A172 (cell line): ENCODE data around the gene SLC10A4. TPM values are rescaled to one million over a fixed set of nuclear protein-coding genes. Genes with fewer than 3 reads are reported as not detected.

ENCODE experiments used
- DNase-seq: peaks from one replicate; pipeline ENCODE4 v3.0.0-alpha.2; 2015; ENCODE audit warnings: low spot score
- total RNA-seq: library from RNA; depleted of rRNA; stranded (reverse); fragments of >200 nt; shearing (Covaris generic); gene quantifications from 2 replicates; pipeline ENCODE4 v1.2.3, GENCODE V29; 2014; rRNA removed

The SLC10A4 gene
- total RNA-seq, 1 experiment from 2014 or later: not detected

GRCh38 chr4:48490012-48490679 is 7.0 kb downstream of the SLC10A4 start, which contains the start of gene ZAR1:
TSS of gene ZAR1 (plus strand) at chr4:48490252. CDS start at chr4:48490292, 40 bp downstream.
- DNase-seq: no peak

DNA sequence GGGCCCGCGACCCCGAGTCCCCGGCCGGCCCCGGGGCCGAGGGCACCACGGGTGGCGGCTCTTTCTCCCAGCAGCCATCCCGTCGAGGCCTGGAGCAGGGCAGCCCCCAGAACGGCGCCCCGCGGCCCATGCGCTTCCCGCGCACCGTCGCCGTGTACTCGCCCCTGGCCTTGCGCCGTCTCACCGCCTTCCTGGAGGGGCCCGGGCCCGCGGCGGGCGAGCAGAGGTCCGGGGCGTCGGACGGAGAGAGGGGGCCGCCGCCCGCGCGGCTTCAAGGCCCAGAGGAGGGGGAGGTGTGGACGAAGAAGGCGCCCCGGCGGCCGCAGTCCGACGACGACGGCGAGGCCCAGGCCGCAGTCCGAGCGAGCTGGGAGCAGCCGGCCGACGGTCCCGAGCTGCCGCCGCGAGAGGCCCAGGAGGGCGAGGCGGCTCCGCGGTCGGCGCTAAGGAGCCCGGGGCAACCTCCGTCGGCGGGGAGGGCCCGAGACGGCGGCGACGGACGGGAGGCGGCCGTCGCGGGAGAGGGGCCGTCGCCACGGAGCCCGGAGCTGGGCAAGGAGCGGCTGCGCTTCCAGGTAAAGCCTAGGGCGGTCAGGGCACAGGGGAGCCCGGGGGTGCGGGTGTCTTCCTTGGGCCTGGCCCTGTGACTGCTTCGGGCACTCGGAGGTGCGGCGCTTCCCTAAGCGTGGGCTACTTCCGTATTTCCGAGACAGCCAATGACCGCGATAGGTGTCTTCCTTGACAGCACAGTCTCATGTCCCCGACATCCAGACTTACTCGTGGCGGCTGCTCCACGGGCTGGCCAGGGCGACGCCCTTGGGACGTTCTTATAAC is 7.8 kb downstream of the SLC10A4 start:
- no peak for DNase-seq

GRCh38 chr4:48491514-48492176 is 8.5 kb downstream of the SLC10A4 start:
- no peak for DNase-seq

- DNase-seq: no peak
Observed at GRCh38 chr4:48493452-48494100, 10.4 kb downstream of the SLC10A4 start.

- no peak for DNase-seq
Observed at GRCh38 chr4:48495941-48496340, 12.8 kb downstream of the SLC10A4 start.

DNA sequence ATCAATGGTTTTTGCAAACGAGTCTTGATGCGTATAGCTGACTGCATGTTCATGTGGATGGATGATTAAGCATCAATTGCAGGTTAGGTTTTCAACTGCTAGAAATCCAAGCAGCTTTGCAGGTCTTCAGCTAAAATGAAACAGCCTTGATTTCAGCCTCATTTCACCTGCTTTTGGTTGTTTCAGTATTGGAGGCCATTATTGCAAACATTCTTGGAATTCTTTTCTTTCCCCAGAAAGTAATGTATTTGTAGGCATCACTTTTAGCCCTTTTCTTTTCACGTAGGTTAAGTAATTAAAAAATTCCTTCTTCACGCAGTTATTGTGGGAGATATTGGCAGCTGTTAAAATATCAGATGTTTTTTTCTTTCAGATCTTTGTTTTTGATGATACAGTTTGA is 15.8 kb downstream of the SLC10A4 start:
- no peak for DNase-seq

DNA sequence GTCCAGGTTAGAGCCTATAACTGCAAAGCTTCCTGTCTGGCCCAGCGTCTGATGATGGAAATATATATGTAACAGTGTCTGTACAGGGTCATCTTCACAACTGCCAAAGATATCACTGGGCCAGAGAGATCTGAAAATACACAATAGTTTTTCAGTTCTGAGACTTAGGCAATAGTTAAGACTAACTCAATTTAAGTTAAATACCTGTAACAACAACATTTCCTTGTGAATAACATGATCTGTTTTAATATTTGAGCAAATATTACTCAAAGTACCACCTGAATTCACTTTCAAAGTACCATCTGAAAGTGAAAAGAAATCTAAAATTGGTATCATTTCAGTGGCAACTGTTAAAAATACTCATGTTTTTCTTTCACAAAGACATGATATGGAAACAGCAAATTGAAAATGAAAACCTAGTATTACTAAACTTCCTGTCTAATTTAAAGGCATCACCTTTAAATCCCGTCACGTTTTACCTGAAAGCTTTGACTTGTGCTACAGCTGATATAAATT is 16.5 kb downstream of the SLC10A4 start:
- DNase-seq: no peak

DNA sequence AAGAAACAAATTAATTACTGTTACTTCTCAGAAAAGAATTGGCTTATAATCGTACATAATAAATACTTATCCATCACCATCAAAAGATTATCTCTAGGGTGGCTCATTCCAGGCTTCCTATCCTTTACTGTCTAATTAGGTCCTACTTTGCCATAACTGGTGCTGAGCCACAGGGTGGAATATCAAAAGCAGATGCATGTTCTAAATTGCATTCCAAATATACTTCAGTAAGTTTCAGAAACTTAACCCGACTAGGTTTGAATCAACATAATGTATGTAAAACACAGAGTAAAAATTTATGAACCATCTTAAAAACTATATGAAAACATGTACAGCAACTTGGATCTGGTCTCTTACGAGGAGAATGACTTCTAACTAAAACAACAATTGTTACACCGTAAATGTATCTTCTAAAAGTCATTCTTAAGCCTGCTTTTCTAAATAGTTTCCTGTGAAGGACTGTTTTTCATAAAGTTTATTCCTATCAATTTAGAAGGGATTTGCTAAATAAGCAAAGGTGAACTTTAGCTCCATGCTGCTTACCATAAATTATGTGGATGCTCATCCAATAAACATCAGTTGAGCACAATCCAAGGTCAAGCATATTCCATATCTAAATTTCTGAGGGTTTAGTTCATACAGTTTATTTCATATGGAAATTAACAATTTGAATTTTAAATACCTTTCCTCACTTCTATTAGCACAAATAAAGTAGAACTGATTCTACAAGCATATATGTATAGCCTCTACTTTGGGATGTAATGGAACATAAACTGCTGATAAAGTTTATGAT is 20.3 kb downstream of the SLC10A4 start:
- no peak for DNase-seq

DNA sequence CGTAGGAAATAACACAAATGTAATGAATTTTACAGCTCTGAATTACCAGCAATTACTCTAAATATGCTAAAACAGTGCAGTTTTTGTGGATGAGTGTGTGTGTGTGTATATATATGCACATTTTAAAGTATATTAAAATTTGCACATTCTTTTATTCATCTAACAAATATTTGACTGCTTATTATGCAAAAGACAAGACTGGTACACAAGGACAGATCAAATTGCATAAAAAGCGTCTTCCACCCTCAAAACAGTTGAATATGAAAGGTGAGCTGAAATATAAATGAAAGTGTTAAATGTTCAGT is 20.8 kb downstream of the SLC10A4 start:
- DNase-seq: no peak

DNA sequence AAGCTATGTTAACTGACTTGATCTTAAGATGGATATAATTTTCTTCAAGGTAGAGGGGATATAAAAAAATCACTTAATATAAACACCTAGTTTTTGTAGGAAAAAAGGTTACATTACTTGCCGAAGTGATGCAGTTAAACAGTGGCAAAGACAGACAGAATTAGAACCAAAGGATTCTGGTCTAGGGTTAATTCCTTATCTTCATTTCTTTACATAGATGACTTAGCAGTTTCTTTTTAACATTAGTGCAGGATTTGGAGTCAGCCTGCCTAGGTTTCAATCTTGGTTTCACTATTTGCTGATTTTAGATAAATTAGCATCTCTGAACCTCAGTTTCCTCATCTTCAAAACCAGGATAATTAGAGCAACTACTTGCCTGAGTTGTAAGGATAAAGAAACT is 21.2 kb downstream of the SLC10A4 start:
- DNase-seq: no peak

DNA sequence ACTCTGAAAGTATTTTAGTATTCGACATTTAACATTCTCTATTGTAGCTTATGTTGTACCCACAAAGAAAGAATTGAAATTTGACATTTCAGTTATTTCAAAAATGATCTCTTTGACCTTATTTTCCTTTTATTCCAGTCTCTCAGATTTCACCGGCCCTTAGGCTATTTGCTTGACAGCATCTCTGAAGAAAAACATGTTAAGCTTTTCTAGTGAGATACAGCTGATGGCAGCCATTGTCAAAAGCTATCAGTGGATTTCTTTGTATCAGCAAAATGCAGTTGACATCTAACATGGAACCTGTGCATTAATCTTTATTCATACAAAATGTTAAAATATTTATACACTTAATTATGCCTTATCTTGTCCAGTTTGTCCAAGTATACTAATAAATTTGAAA is 23.6 kb downstream of the SLC10A4 start:
- DNase-seq: no peak

DNA sequence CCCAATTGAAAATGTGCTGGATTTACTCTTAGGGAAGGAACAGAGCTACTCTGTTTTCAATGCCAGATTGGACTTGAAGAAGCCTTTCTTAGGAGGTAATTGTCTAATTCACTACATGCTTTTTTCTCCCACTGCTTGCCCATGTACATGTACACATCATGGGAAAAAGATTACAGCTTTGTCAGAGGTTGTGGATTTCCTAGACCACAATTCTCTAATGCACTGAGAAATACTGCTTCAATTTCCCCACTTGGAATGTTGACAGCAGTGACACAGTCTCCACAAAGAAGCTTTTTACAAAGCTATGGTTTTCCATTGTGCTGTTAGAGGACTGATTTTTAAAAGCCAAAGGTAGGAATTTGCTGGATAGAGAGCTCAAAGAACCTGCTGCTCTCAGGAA is 26.4 kb downstream of the SLC10A4 start:
- DNase-seq: no peak

GRCh38 chr4:48518143-48518542 is 35.0 kb downstream of the SLC10A4 start:
- DNase-seq: no peak

GRCh38 chr4:48526406-48526805 is 43.3 kb downstream of the SLC10A4 start:
- no peak for DNase-seq

DNA sequence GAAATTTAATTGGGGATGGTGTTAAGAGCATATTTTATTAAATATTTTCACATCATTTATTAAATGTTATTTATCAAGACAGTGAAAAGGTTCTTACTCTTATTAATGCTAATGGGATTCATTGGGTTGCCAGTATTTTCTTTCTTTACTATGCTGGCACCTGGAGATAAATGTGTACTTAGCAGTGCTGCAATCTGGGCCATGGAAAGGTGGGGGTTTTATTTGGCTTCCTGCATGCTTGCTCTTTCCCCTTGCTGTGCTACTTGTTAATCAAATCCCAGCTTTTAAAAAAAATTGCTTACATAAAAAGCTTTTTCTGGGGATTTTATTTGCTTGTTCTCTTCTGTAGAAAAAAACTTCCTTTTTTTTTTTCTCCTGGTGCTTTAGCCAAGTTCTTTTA is 55.2 kb downstream of the SLC10A4 start:
- no peak for DNase-seq

Other genes starting within 250 kb of the SLC10A4 start
- not detected in 2 replicates for gene TEC, start 213.5 kb upstream of the SLC10A4 start, total RNA-seq
- 38.1 and 41.7 TPM in 2 replicates for gene SLAIN2, start 141.8 kb upstream of the SLC10A4 start, total RNA-seq
- gene ZAR1, start 6.9 kb downstream of the SLC10A4 start, total RNA-seq: not detected in 2 replicates